ENCODE data around the gene SPACA6.

SPACA6 gene

GRCh38 chr19:51739466-51740213 is 46.5 kb downstream of the SPACA6 start:
- no peak overlapping the region for H3K4me3 ChIP-seq (ENCODE audit: low read depth, low read length)
- in situ Hi-C loops (cut with HindIII; ENCODE audit: low sequenced_read_pairs): no loop called here
- DNase-seq (ENCODE audit: low read depth): no peak
- TF ChIP-seq, protein P1, sequence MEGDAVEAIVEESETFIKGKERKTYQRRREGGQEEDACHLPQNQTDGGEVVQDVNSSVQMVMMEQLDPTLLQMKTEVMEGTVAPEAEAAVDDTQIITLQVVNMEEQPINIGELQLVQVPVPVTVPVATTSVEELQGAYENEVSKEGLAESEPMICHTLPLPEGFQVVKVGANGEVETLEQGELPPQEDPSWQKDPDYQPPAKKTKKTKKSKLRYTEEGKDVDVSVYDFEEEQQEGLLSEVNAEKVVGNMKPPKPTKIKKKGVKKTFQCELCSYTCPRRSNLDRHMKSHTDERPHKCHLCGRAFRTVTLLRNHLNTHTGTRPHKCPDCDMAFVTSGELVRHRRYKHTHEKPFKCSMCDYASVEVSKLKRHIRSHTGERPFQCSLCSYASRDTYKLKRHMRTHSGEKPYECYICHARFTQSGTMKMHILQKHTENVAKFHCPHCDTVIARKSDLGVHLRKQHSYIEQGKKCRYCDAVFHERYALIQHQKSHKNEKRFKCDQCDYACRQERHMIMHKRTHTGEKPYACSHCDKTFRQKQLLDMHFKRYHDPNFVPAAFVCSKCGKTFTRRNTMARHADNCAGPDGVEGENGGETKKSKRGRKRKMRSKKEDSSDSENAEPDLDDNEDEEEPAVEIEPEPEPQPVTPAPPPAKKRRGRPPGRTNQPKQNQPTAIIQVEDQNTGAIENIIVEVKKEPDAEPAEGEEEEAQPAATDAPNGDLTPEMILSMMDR (IDR thresholded peaks at IDR 0.05; ENCODE audit: low read depth, low read length, missing control alignments): no peak

DNA sequence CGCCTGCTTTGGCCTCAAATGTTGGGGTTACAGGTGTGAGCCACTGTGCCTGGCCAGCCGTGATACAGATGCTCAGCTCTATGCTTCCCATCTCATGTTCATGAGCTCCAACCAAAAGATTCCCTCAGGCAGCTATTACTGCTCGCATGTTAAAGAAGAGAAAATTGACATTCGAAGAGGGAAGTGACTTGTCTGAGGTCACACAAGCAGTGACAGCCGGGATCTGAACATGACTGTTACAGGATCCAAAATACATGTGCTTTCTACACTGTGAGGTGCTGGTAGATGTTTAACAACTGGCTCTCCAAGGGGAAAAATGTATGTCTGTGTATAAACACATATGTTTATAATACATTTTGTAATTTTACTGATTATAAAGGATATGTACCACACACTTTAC is 47.2 kb downstream of the SPACA6 start:
- H3K4me3 ChIP-seq (ENCODE audit: low read depth, low read length): no peak overlapping the region
- TF ChIP-seq, protein P1 (IDR thresholded peaks at IDR 0.05; ENCODE audit: low read depth, low read length, missing control alignments): no peak
- in situ Hi-C loops (cut with HindIII; ENCODE audit: low sequenced_read_pairs): no loop called here
- DNase-seq (ENCODE audit: low read depth): no peak

- H3K4me3 ChIP-seq (ENCODE audit: low read depth, low read length): no peak overlapping the region
- in situ Hi-C loops (cut with HindIII; ENCODE audit: low sequenced_read_pairs): no loop called here
- peak; percentile 51 for DNase-seq (ENCODE audit: low read depth)
- TF ChIP-seq, protein P1 (IDR thresholded peaks at IDR 0.05; ENCODE audit: low read depth, low read length, missing control alignments): no peak
Measured at GRCh38 chr19:51742789-51743188, 49.7 kb downstream of the SPACA6 start.

DNA sequence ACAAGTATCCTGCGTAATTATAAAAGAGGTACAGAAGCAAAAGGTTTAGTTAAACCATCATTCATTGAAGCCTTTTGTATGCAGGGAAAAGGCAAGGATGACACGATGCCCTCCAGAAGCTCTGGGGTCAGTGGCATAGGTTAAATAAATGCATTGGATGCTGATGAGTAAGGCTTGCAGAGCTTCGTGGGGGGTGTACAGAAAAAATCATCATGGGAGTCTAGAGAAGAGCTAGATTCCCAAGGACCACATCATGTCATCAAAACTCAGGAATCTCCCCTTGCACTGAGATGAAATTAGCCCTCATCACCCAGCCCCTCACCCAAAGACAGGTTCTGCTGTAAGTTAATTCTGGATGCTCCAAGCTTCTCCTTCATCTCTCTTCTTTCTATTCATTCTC is 50.3 kb downstream of the SPACA6 start:
- no peak for DNase-seq (ENCODE audit: low read depth)
- H3K4me3 ChIP-seq (ENCODE audit: low read depth, low read length): no peak overlapping the region
- in situ Hi-C loops (cut with HindIII; ENCODE audit: low sequenced_read_pairs): no loop called here
- TF ChIP-seq, protein P1 (IDR thresholded peaks at IDR 0.05; ENCODE audit: low read depth, low read length, missing control alignments): no peak

DNA sequence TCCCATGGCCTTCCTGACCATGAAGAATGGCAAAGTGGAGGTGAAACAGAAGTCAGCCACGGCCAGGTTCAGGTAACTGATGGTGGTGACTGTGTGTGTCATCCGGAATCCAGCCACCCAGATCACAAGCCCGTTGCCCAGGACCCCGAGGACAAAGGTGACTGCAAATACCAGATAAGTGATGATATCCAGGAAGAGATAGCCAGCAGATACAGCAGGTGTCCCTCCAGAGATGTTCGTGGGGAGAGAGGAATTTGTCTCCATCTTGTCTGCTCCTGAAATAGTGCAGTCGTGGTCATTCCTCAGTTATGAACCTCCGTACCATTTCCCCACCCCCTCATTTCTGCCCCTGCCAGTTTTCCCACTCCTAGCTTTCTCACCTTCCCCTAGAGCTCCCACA is 53.6 kb downstream of the SPACA6 start:
- in situ Hi-C loops (cut with HindIII; ENCODE audit: low sequenced_read_pairs): no loop called here
- no peak for DNase-seq (ENCODE audit: low read depth)
- TF ChIP-seq, protein P1 (IDR thresholded peaks at IDR 0.05; ENCODE audit: low read depth, low read length, missing control alignments): no peak
- H3K4me3 ChIP-seq (ENCODE audit: low read depth, low read length): no peak overlapping the region

DNA sequence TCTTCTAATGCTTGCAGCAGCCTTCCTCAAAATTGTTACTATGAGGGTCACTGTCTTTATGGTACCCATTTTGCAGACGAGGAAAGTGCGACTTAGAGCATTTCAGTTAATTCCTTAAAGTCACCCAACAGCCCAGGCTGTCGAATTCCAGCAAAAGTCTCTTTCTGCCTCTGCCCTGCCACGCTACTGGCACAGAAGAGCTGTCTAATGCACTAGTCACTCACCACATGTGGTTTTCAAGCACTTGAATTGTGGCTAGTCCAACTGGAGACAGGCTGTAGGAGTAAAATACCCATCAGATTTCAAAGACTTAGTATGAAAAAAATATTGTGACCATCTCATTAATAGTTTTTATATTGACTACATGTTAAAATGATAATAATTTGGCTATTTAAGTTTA is 56.8 kb downstream of the SPACA6 start:
- TF ChIP-seq, protein P1 (IDR thresholded peaks at IDR 0.05; ENCODE audit: low read depth, low read length, missing control alignments): no peak
- no peak overlapping the region for H3K4me3 ChIP-seq (ENCODE audit: low read depth, low read length)

More for the DNA sequence above, 56.8 kb downstream of the SPACA6 start:
- DNase-seq (ENCODE audit: low read depth): no peak
- in situ Hi-C loops (cut with HindIII; ENCODE audit: low sequenced_read_pairs): no loop called here
